GM10248 (cell line): ENCODE measurements around the gene ACHE.
"Not testable (repeated sequence)": the region's sequence is repeated elsewhere in the genome, so short reads cannot be mapped to it uniquely, and the experiment has no call there.

Experiments
- CTCF ChIA-PET: fragments of 300-600 bp; sonication (Branson Sonifier 250); formaldehyde crosslinking; extraction: SDS; loops from one replicate; lab custom pipeline; 2021; ENCODE audit warnings: antibody characterized with exemption; lab: Yijun Ruan, JAX
- POLR2A ChIA-PET: fragments of 350-650 bp; sonication (Branson Sonifier 250); formaldehyde crosslinking; extraction: SDS; loops from one replicate; lab custom pipeline; 2020; ENCODE audit warnings: antibody characterized with exemption; lab: Yijun Ruan, JAX
- DNase-seq: peaks from one replicate; pipeline ENCODE4 v3.0.0; 2012; ENCODE audit errors: extremely low spot score
- CTCF ChIP-seq: IDR thresholded peaks from 2 replicates; pipeline ENCODE4 v1.5.1; 2012; ENCODE audit warnings: mild to moderate bottlenecking, low read depth; ENCODE audit errors: extremely low read depth, missing control alignments, control extremely low read depth

The ACHE gene

GRCh38 chr7:100895701-100895955 is at the start of gene ACHE:
ACHE (minus strand) TSS chr7:100895888; CDS start chr7:100894232, 1,656 bp downstream.
- CTCF ChIA-PET = interaction anchor here (0.9 to 3.5 kb wide), 7 partner anchors 10 to 297 kb away, joined by 3 to 16 read pairs (median 6); partner anchors contain the start of gene TRIM56
- POLR2A ChIA-PET = no interaction called here
- TF ChIP-seq CTCF = no peak
- no peak for DNase-seq

- TF ChIP-seq CTCF = no peak
- ChIA-PET POLR2A (no interaction called here), CTCF (interaction anchor here (1.4 to 1.9 kb wide), 2 partner anchors 13 to 14 kb away, joined by 3 to 4 read pairs; no protein-coding TSS in a partner anchor)
- DNase-seq = no peak
Measured at GRCh38 chr7:100944138-100944537, 48.5 kb upstream of the ACHE start.

- ChIA-PET CTCF (interaction anchor here (1.4 to 1.9 kb wide), 2 partner anchors 12 to 14 kb away, joined by 3 to 4 read pairs; no protein-coding TSS in a partner anchor), POLR2A (no interaction called here)
- DNase-seq = no peak
- no peak for TF ChIP-seq CTCF
Measured at GRCh38 chr7:100943693-100944092, 48.0 kb upstream of the ACHE start.

- no peak for DNase-seq
- POLR2A ChIA-PET = no interaction called here
Measured at GRCh38 chr7:100942045-100942774, 46.5 kb upstream of the ACHE start.

GRCh38 chr7:100936167-100936566 is 40.5 kb upstream of the ACHE start:
- DNase-seq, POLR2A ChIA-PET, CTCF ChIA-PET: not testable (repeated sequence)

More at GRCh38 chr7:100942045-100942774, 46.5 kb upstream of the ACHE start:
- no peak for TF ChIP-seq CTCF
- CTCF ChIA-PET = no interaction called here

GRCh38 chr7:100935381-100935780 is 39.7 kb upstream of the ACHE start:
- DNase-seq, POLR2A ChIA-PET, CTCF ChIA-PET: not testable (repeated sequence)

- no peak for DNase-seq
- ChIA-PET POLR2A (no interaction called here), CTCF (no interaction called here)
- TF ChIP-seq CTCF = no peak
Measured at GRCh38 chr7:100933734-100934133, 38.0 kb upstream of the ACHE start.
